T-cell (primary cell): Measurements from ENCODE around the gene SLC25A38. TPM values are rescaled to one million over a fixed set of nuclear protein-coding genes. Genes with fewer than 3 reads are reported as not detected.
A peak's percentile ranks its signal among the peaks of the same experiment; 100 is the strongest.

Source experiments
- ATAC-seq, 4 experiments: fragments of 200-7000 bp in 3 of 4; fragments of 150-1000 bp in 1 of 4; cut with Tn5 transposase; replicated peaks in 1 of 4; 1 replicate in 3 of 4; 2 replicates in 1 of 4; pipeline ENCODE4 v1.10.0; 2021; ENCODE audit warnings: moderate library complexity in 3 of 4, mild to moderate bottlenecking in 2 of 4, moderate number of reproducible peaks in 1 of 4
- CTCF ChIA-PET, 2 donors: fragments of 300-600 bp; sonication (Branson Sonifier 250); formaldehyde crosslinking; loops; one replicate each; lab custom pipeline; 2022; ENCODE audit warnings: antibody characterized with exemption in 2 of 2; lab: Charles Lee
- POLR2A ChIA-PET, 2 donors: fragments of 300-600 bp; sonication (Branson Sonifier 250); formaldehyde crosslinking; loops; one replicate each; lab custom pipeline; 2022; ENCODE audit warnings: antibody characterized with exemption in 2 of 2; lab: Charles Lee
- DNase-seq, 35 experiments: peaks; one replicate each; pipeline versions ENCODE4 v3.0.0 to v3.0.0-alpha.2; 2013 to 2023
- H3K27ac ChIP-seq: one replicate; pipeline ENCODE4 v1.5.1; 2013; ENCODE audit warnings: low read length
- H3K27me3 ChIP-seq, 2 experiments: replicated peaks in 1 of 2; 1 replicate in 1 of 2; 2 replicates in 1 of 2; pipeline versions ENCODE4 v1.6.1 to v1.7.0; 2013; ENCODE audit warnings: low read length in 1 of 2, mixed read lengths in 1 of 2; ENCODE audit not compliant: control insufficient read depth in 2 of 2, insufficient read depth in 2 of 2; ENCODE audit errors: extremely low read depth in 1 of 2
- H3K36me3 ChIP-seq, 2 donors: 1 replicate in 1 of 2; 2 replicates in 1 of 2; pipeline versions ENCODE4 v1.6.1 to v1.7.0; 2013; ENCODE audit warnings: low read length in 1 of 2; ENCODE audit not compliant: control insufficient read depth in 2 of 2, insufficient read depth in 1 of 2; ENCODE audit errors: extremely low read depth in 1 of 2
- H3K4me1 ChIP-seq, 2 experiments: 1 replicate in 1 of 2; 2 replicates in 1 of 2; pipeline versions ENCODE4 v1.6.1 to v1.7.0; 2013; ENCODE audit warnings: low read length in 2 of 2, mixed read lengths in 1 of 2; ENCODE audit not compliant: insufficient read depth in 2 of 2, control insufficient read depth in 1 of 2; ENCODE audit errors: extremely low read depth in 1 of 2
- H3K4me3 ChIP-seq, 2 donors: 1 replicate in 1 of 2; 2 replicates in 1 of 2; pipeline versions ENCODE4 v1.5.1 to v1.7.0; 2013; ENCODE audit warnings: mild to moderate bottlenecking in 2 of 2, low read length in 1 of 2, moderate library complexity in 1 of 2; ENCODE audit not compliant: control insufficient read depth in 1 of 2; ENCODE audit errors: extremely low read depth in 1 of 2
- H3K9me3 ChIP-seq: 2 replicates; pipeline ENCODE4 v1.7.0; 2013
- H3K27ac Mint-ChIP-seq, 2 donors: one replicate each; pipeline ENCODE4 v1.8.0; 2020 to 2021; ENCODE audit warnings: mild to moderate bottlenecking in 2 of 2, mixed read lengths in 2 of 2
- H3K27me3 Mint-ChIP-seq, 2 donors: one replicate each; pipeline ENCODE4 v1.8.0; 2021 to 2022; ENCODE audit warnings: mixed read lengths in 2 of 2
- H3K36me3 Mint-ChIP-seq: one replicate; pipeline ENCODE4 v1.8.0; 2021; ENCODE audit warnings: mixed read lengths
- H3K4me1 Mint-ChIP-seq, 3 donors: one replicate each; pipeline ENCODE4 v1.8.0; 2020 to 2022; ENCODE audit warnings: mixed read lengths in 3 of 3, mild to moderate bottlenecking in 1 of 3
- H3K4me3 Mint-ChIP-seq, 3 donors: one replicate each; pipeline ENCODE4 v1.8.0; 2020 to 2022; ENCODE audit warnings: mild to moderate bottlenecking in 3 of 3, mixed read lengths in 3 of 3, moderate library complexity in 3 of 3
- H3K9me3 Mint-ChIP-seq, 3 donors: one replicate each; pipeline ENCODE4 v1.8.0; 2020 to 2022; ENCODE audit warnings: mixed read lengths in 3 of 3
- WGBS: methylation state at CpG from one replicate; pipeline ENCODE4 v1.1.5; 2013; ENCODE audit warnings: missing lambda C conversion rate; ENCODE audit not compliant: insufficient coverage; 5-methylcytosine and 5-hydroxymethylcytosine counted together
- total RNA-seq, 35 experiments: library from RNA in 6 of 35; stranded (reverse) in 6 of 35; fragments of 120-200 nt in 1 of 35; gene quantifications; one replicate each; pipeline versions ENCODE4 v1.2.1 to v1.2.4 and lab custom pipeline; 2013 to 2026

The SLC25A38 gene
- total RNA-seq (10 to 100 TPM; 40.2 to 53.6 (median 46.5) TPM), total RNA-seq (lab: John Stamatoyannopoulos, UW) (60.5 to 96.1 (median 70.5) reads per million in 29 experiments)
- total RNA-seq (2013) = 38.4 TPM

- Histone ChIP-seq H3K9me3 (no peaks in the 10 kb centered on the region), H3K4me3 (peak within 1 kb of the TSS; percentile 77 to 97)
- no peaks in the 10 kb centered on the region for H3K27me3 Mint-ChIP-seq
Measured at GRCh38 chr3:39383045-39383880, at the start of gene SLC25A38. Gene SLC25A38 (plus strand): TSS chr3:39383370. CDS start chr3:39383725, 355 bp downstream.

GRCh38 chr3:39333607-39334006 is 49.6 kb upstream of the SLC25A38 start:
- Mint-ChIP-seq H3K27ac (no peak overlapping the region), H3K4me1 (peaks cover 0 to 23% (median 0%) of the 10 kb centered on the region in 3 donors), H3K36me3 (peaks cover 16% of the 10 kb centered on the region), H3K27me3 (peaks cover 0 to 5% of the 10 kb centered on the region in 2 donors), H3K9me3 (no peaks in the 10 kb centered on the region), H3K4me3 (no peak overlapping the region)
- no peak for DNase-seq
- no peak overlapping the region for H3K4me3 ChIP-seq
- ChIA-PET CTCF (no interaction called here), POLR2A (no interaction called here)
- H3K27me3 ChIP-seq = no peaks in the 10 kb centered on the region
- H3K36me3 ChIP-seq = no peaks in the 10 kb centered on the region
- H3K4me1 ChIP-seq = no peaks in the 10 kb centered on the region
- H3K27ac ChIP-seq = no peak overlapping the region
- no peaks in the 10 kb centered on the region for H3K9me3 ChIP-seq
- ATAC-seq = no peak

More at GRCh38 chr3:39383045-39383880, at the start of gene SLC25A38:
- no peaks in the 10 kb centered on the region for H3K27me3 ChIP-seq
- WGBS = under 1% methylated on average over 51 of the region's 62 CpGs
- Mint-ChIP-seq H3K9me3 (no peaks in the 10 kb centered on the region), H3K36me3 (peaks cover 3% of the 10 kb centered on the region), H3K27ac (peak within 1 kb of the TSS; percentile 99 to 100), H3K4me3 (peak within 1 kb of the TSS; percentile 89 to 99 (median 98)), H3K4me1 (peaks cover 42 to 54% (median 47%) of the 10 kb centered on the region in 3 donors)
- peak within 1 kb of the TSS; percentile 97 for H3K27ac ChIP-seq
- CTCF ChIA-PET = no interaction called here
- peak; percentile 65 to 89 (median 78) for DNase-seq
- ATAC-seq = peak; percentile 80 to 81 (median 81)
- H3K4me1 ChIP-seq = peaks cover 19 to 53% of the 10 kb centered on the region in 2 experiments
- no peaks in the 10 kb centered on the region for H3K36me3 ChIP-seq
- POLR2A ChIA-PET = no interaction called here

GRCh38 chr3:39334205-39334604 is 49.0 kb upstream of the SLC25A38 start:
- no peak for ATAC-seq
- Mint-ChIP-seq H3K4me1 (peaks cover 0 to 23% (median 0%) of the 10 kb centered on the region in 3 donors), H3K9me3 (no peaks in the 10 kb centered on the region), H3K4me3 (no peak overlapping the region), H3K27me3 (peaks cover 0 to 5% of the 10 kb centered on the region in 2 donors), H3K27ac (no peak overlapping the region), H3K36me3 (peaks cover 16% of the 10 kb centered on the region)
- H3K4me3 ChIP-seq = no peak overlapping the region
- H3K27me3 ChIP-seq = no peaks in the 10 kb centered on the region
- no peaks in the 10 kb centered on the region for H3K36me3 ChIP-seq
- no peak overlapping the region for H3K27ac ChIP-seq
- DNase-seq = no peak
- H3K4me1 ChIP-seq = no peaks in the 10 kb centered on the region
- ChIA-PET POLR2A (no interaction called here), CTCF (no interaction called here)
- no peaks in the 10 kb centered on the region for H3K9me3 ChIP-seq
- no CpG with 5 or more reads among the region's 4 CpGs for WGBS

- no peaks in the 10 kb centered on the region for H3K9me3 Mint-ChIP-seq
- Histone ChIP-seq H3K4me3 (no peak overlapping the region), H3K4me1 (no peaks in the 10 kb centered on the region), H3K27me3 (no peaks in the 10 kb centered on the region), H3K9me3 (no peaks in the 10 kb centered on the region), H3K36me3 (no peaks in the 10 kb centered on the region), H3K27ac (no peak overlapping the region)
- ATAC-seq (no peak), DNase-seq (no peak)
- H3K4me3 Mint-ChIP-seq = no peak overlapping the region
- H3K4me1 Mint-ChIP-seq = peaks cover 0 to 5% (median 0%) of the 10 kb centered on the region in 3 donors
- WGBS = no CpG with 5 or more reads among the region's 1 CpG
- no peak overlapping the region for H3K27ac Mint-ChIP-seq
- CTCF ChIA-PET = no interaction called here
- peaks cover 8% of the 10 kb centered on the region for H3K36me3 Mint-ChIP-seq
- H3K27me3 Mint-ChIP-seq = peaks cover 0 to 6% of the 10 kb centered on the region in 2 donors
- POLR2A ChIA-PET = no interaction called here
Measured at GRCh38 chr3:39338201-39338600, 45.0 kb upstream of the SLC25A38 start.

GRCh38 chr3:39339086-39339485 is 44.1 kb upstream of the SLC25A38 start:
- peaks cover 0 to 6% of the 10 kb centered on the region in 2 donors for H3K27me3 Mint-ChIP-seq
- no peak overlapping the region for H3K4me3 ChIP-seq
- H3K4me1 Mint-ChIP-seq = peaks cover 0 to 2% (median 0%) of the 10 kb centered on the region in 3 donors
- ATAC-seq (no peak), DNase-seq (no peak)
- peaks cover 4% of the 10 kb centered on the region for H3K36me3 Mint-ChIP-seq
- H3K36me3 ChIP-seq = no peaks in the 10 kb centered on the region
- no peaks in the 10 kb centered on the region for H3K9me3 ChIP-seq
- H3K27me3 ChIP-seq = no peaks in the 10 kb centered on the region
- H3K27ac Mint-ChIP-seq = no peak overlapping the region
- H3K27ac ChIP-seq = no peak overlapping the region
- no CpG with 5 or more reads among the region's 1 CpG for WGBS
- H3K9me3 Mint-ChIP-seq = no peaks in the 10 kb centered on the region
- ChIA-PET POLR2A (no interaction called here), CTCF (no interaction called here)
- H3K4me3 Mint-ChIP-seq = no peak overlapping the region
- no peaks in the 10 kb centered on the region for H3K4me1 ChIP-seq

DNA sequence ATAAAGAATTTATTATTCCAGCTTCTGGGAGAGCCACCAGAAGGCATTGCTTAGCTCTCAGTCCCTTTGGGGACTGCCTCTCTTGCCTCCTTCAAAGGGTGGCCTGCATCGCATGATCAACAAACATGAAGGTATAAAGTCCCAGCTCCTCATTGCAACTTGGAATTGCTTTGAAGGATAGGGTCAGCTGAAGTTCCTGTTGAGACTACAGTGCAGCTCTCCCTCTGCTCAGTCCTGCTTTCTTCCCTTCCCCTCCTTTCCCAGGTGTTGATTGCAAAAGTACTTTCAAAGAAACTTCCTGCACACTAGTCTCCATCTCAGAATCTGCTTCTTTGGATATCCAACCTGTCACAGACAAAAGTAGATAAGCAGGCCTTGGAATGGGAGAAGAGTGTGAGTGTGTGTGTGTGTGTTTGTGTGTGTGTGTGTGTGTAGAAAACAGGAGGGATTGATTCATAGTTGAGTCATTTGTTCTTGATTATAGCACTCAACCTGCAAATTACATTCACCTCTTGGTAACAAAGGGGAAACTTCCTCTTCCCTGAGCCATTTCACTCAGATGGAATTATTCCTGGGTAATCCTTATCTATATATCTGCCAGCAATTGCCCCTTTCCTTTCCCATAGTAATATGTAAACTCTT is 40.0 kb upstream of the SLC25A38 start:
- Mint-ChIP-seq H3K4me1 (peaks cover 16 to 22% (median 21%) of the 10 kb centered on the region in 3 donors), H3K36me3 (no peaks in the 10 kb centered on the region), H3K4me3 (no peak overlapping the region), H3K27me3 (peaks cover 0 to 1% of the 10 kb centered on the region in 2 donors), H3K27ac (no peak overlapping the region), H3K9me3 (no peaks in the 10 kb centered on the region)
- H3K27ac ChIP-seq = no peak overlapping the region
- H3K36me3 ChIP-seq = no peaks in the 10 kb centered on the region
- no peaks in the 10 kb centered on the region for H3K27me3 ChIP-seq
- CTCF ChIA-PET = interaction anchor here in 1 of 2 donors (0.7 kb wide), 2 partner anchors 847 to 1833 kb away, joined by 3 read pairs; no protein-coding TSS in a partner anchor
- no CpG with 5 or more reads among the region's 1 CpG for WGBS
- peaks cover 4 to 14% of the 10 kb centered on the region in 2 experiments for H3K4me1 ChIP-seq
- POLR2A ChIA-PET = no interaction called here
- DNase-seq = no peak
- ATAC-seq = no peak
- no peak overlapping the region for H3K4me3 ChIP-seq
- H3K9me3 ChIP-seq = no peaks in the 10 kb centered on the region
